LHCN-M2 (cell line): ENCODE data around the gene CKAP5. TPM values are rescaled to one million over a fixed set of nuclear protein-coding genes. Genes with fewer than 3 reads are reported as not detected.
"Not testable (repeated sequence)": the region's sequence is repeated elsewhere in the genome, so short reads cannot be mapped to it uniquely, and the experiment has no call there.

Experiments used
- DNase-seq: peaks from one replicate; pipeline ENCODE4 v3.0.0-alpha.2; 2012; ENCODE audit warnings: low read depth
- total RNA-seq: library from RNA; depleted of rRNA; stranded (reverse); fragments of >200 nt; gene quantifications from 2 replicates; pipeline ENCODE4 v1.2.3, GENCODE V29; 2014

Gene CKAP5
- total RNA-seq, 1 experiment from 2014 or later: 115 TPM

DNA sequence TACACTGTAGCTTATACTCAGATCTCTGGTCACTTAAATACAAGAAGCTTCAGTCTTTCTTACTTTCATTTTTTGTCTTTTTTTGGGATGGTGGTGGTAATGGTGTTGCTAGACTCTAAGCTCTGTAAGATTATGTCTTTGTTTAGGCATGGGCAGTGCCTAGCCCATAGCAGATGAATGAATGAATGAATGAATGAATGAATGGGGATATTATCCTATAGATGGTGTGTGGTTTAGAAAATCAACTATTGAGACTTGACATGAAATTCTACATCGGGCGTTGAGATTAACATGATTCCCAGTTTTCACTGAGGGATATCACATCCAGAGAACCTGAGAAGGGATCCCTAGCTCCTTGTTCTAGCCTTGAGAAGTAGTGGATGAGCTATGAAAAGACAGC, 9.8 kb upstream of the CKAP5 start:
- DNase-seq: no peak

DNA sequence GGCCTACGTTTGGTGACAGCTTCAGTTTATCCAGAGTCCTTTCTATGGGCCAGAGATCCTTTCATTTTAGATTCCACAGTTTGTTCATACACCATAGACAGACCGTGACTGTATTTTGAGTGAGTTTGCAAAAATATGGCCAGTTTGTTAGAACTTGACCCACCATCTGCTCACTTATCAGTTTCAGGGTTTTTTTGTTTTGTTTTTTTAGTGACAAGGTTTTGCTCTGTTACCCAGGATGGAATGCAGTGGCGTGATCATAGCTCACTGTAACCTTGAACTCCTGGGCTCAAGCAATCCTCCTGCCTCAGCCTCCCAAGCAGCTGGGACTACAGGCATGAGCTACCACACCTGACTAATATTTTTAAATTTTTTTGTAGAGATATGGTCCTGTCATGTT, 9.1 kb upstream of the CKAP5 start:
- no peak for DNase-seq

GRCh38 chr11:46850829-46851380, 4.8 kb upstream of the CKAP5 start:
- DNase-seq: no peak

DNA sequence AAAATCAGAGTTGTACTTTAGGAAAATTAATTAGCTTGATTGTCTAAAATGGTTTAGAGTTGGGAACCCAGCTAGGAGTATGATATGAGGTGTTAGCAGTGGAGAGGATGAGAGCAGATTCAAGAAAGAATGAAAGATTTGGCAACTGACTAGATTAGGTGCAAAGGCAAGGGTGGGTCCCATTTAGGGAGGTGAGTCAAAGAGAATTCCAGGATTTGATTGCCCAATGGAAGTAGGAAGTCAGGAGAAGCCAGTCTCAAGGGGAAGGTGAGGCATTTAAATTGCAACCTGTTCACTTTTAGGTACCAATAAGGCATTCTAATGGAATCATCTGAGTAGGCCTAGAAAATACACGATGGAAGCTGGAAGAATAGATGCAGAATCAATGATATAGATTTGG, 3.6 kb upstream of the CKAP5 start:
- no peak for DNase-seq

DNA sequence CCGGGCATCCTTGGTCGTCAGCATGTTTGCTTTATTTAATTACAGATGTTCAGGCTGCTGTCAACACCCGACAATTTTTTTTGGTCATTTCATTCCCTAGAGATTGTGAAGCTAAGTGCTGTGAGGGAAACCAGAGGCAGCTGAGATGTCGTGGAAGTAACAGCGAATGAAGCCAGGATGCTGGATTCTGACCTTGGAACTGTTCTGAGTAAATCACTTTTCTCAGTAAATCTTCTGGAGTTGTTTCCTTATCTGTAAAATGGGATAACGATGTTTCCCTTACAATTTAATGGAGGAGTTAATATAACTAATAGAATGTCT, 390 bp upstream of the CKAP5 start:
- no peak for DNase-seq

DNA sequence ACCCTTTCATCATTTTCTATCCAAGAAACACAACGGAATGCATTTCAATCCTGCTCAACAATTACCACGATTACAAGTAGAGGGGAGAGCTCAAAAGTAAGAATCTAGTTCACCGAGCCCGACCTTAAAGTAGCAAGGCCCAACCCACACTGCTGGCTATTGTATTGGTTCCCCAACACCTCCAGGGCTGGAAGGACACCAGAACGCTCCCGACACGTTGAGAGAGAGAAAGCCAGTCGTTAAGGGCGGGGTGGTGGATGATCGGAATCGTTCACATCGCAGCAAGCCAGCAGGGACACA, 690 bp downstream of the CKAP5 start:
- DNase-seq: no peak

DNA sequence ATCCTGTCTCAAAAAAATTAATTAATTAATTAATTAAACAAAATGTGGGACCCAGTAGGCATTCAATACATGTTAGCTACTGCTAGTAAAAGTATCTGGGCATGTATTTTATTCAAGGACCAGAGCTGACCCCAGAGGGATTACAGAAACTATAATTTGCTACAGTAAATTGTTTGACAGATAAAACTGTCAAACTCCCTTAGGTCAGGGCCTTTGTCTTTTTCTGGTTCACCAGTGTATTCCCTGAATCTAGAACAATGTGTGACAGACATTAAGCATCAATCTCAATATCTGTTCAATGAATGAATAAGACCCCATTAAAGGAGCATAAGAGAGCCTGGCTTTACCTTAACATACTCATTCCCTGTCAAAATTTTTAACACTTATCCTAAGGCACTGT, 6.0 kb downstream of the CKAP5 start:
- DNase-seq: no peak

DNA sequence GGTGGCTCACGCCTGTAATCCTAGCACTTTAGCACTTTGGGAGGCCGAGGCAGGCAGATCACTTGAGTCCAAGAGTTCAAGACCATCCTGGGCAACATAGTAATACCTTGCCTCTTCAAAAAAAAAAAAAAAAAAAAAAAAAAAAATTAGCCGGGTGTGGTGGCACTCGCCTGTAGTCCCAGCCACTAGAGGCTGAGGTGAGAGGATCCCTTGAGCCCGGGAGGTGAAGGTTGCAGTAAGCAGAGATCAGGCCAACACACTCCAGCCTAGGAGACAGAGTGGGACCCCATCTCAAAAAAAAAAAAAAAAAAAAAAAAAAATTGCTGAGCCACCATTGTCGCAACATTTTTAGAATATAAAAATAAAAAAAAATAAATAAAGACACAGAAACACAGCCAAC, 7.6 kb downstream of the CKAP5 start:
- no peak for DNase-seq

- no peak for DNase-seq
Measured at GRCh38 chr11:46837860-46838259, 8.2 kb downstream of the CKAP5 start.

GRCh38 chr11:46836870-46837269, 9.2 kb downstream of the CKAP5 start:
- DNase-seq: no peak

DNA sequence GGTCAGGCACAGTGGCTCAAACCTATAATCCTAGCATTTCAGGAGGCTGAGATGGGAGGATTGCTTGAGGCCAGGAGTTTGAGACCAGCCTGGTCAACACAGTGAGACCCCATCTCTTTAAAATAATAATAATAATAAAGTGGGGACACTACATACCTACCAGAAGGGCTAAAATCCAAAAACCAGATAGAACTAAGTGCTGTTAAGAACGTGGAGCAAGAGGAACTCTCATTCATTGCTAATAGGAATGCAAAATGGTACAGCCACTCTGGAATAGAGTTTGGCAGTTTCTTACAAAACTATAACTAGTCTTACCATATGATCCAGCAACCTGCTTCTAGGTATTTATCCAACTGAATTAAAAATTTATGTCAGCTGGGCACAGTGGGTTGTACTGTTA, 9.6 kb downstream of the CKAP5 start:
- DNase-seq: no peak

- no peak for DNase-seq
Measured at GRCh38 chr11:46835897-46836296, 10.2 kb downstream of the CKAP5 start.

GRCh38 chr11:46834821-46835220, 11.3 kb downstream of the CKAP5 start:
- DNase-seq: no peak

DNA sequence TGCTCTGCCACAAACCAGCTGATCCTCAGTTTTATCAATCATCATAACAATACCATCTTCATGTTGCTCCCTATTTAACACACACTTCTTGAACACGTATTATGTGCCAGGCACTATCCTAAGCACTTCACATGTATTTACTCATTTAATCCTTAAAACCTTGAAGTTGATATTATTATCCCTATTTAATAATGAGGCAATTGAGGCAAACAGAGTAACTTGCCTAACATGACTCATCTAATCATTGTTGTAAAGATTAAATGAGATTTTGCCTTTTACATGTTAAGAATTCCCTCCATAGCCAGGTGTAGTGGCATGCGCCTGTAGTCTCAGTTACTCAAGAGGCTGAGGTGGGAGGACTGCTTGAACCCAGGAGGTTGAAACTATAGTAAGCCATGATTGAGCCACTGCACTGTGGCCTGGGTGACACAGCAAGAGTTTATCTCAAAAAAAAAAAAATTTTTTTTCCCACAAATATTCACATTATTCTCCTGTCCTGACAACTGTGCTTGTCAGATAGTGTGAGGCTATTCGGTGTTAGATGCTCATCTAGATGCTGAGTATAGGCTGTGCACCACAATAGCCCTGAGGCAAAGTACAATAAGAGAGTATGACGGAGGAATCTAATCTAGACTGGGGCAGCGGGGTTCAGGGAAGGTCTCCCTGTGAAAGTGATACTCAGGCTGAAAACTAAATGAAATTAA, 13.4 kb downstream of the CKAP5 start:
- DNase-seq: no peak

GRCh38 chr11:46827995-46828394, 18.1 kb downstream of the CKAP5 start:
- DNase-seq: no peak

DNA sequence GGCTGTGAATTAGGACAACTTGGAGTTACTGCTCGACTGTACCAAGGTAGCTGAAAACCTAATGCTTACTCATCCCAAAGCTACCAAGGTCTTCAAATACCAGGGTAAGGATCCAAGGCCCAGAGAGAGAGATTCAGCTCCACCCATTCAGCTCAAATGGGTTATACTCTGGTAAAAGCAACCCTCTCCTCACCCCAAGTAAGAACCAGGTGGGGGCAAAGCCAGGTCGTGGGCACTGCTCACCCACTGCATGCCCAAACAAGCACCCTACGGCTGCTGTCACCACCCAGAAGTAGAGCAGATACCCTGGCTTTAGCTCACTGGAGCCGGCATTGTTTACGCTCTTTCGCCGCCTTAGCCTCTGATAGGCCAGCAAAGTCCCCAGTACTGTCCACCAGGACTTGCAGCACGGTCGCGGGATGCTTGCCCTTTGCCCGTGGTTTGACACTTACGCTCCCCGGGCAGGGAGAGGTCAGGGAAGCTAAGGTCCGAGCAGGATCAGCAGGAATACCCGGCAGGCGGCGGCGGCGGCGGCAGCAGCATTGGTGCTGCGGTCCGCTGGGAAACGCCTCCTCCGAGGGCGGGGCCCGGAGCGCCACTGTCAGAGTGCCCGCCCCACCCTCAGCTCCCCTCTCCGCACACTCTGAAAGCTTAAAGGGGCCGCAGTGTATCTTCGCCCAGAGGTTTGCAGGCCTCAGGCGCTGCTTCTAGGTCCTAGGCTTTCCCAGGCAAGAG, 19.6 kb downstream of the CKAP5 start:
- peak; percentile 73 for DNase-seq

DNA sequence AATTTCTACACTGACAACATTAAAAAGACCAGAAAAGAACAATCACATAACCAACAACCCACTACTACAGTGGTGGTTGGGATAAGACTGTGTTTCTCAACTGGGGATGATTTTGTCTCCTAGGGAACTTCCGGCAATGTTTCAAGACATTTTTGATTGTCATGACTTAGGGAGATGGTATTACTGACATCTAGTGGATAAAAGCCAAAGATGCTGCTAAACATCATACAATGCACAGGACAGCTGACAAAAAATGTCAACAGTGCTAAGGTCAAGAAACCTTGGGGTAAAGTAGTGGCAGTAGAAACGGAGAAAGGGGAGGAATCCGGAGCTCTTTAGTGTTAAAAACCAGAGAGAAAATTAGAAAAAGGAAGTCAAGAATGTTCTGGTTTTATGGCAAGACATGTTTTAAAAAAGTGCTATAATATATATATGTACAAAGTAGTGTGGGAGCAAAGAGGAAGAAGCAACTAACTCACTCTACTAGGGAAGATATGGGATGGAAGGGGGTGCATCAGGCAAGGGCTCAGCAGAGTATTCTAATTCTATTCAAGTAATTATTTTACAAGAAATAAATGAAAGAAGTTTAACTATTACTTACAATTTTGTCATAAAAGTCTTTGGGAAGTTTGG, 37.2 kb downstream of the CKAP5 start:
- peak; percentile 78 for DNase-seq

- DNase-seq: no peak
Measured at GRCh38 chr11:46801694-46802470, 44.2 kb downstream of the CKAP5 start.

GRCh38 chr11:46800177-46800576, 45.9 kb downstream of the CKAP5 start:
- peak; percentile 12 for DNase-seq

DNA sequence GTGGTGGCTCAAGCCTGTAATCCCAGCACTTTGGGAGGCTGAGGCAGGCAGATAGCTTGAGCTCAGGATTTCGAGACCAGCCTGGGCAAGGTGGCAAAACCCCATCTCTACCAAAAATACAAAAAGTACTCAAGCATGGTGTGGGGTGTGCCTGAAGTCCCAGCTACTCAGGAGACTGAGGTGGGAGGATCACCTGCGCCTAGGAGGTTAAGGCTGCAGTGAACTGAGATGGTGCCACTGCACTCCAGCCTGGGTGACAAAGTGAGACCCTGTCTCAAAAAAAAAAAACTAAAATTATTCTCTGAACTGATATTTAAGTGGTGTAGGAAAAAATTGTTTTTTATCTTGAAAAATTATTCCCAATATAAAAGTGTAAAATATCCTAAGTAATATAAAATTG, 46.4 kb downstream of the CKAP5 start:
- not testable (repeated sequence) for DNase-seq

DNA sequence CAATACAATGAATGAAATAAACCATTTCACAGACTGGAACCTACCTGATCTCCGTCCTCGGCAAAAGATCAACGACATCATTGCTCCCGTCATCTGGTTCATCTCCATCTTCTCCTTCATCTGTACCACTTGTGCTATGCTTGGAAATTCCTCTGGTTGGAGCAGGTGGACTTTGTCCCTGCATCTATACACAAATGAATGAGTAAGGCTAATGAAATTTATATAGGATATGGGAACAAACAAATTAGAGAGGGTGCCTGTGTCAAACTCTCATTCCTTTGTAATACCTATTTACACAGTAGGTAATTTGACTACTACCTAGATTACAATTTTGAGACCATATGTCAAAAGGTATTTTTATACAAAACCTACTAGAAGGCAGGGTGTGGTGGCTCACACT, 67.7 kb downstream of the CKAP5 start:
- no peak for DNase-seq

- DNase-seq: no peak
Measured at GRCh38 chr11:46776878-46777277, 69.2 kb downstream of the CKAP5 start.
